ENCODE measurements around the gene HTRA1. TPM values are rescaled to one million over a fixed set of nuclear protein-coding genes. Genes with fewer than 3 reads are reported as not detected.

Gene HTRA1
- total and polyA plus RNA-seq, 2 donors from 2014 or later, result 86.0 to 345 TPM

- no peaks in the 10 kb centered on the region for H3K9me3 ChIP-seq (ENCODE audit: control insufficient read depth in 2 of 3, insufficient read depth in 1 of 3, low read length in 3 of 3)
- FAIRE-seq (no peak), DNase-seq (no peak)
- H3K4me1 ChIP-seq (ENCODE audit: control insufficient read depth in 2 of 3, insufficient read depth in 2 of 3, low read depth in 1 of 3, low read length in 3 of 3), result peaks cover 0 to 2% (median 0%) of the 10 kb centered on the region in 3 donors
- TF ChIP-seq CTCF (IDR thresholded peaks at IDR 0.05; ENCODE audit: borderline replicate concordance, extremely low read depth, insufficient read depth), result no peak
- H3K36me3 ChIP-seq (ENCODE audit: control insufficient read depth in 2 of 3, insufficient read depth in 3 of 3, low read length in 3 of 3), result no peaks in the 10 kb centered on the region
- intact Hi-C loops (cut with DNase I), result no loop called here
- no peaks in the 10 kb centered on the region for H3K27me3 ChIP-seq (ENCODE audit: control insufficient read depth, insufficient read depth, low read length)
- H3K9ac ChIP-seq (ENCODE audit: low read length in 3 of 3), result no peak overlapping the region
- H3K4me3 ChIP-seq (ENCODE audit: low read length in 3 of 3), result no peak overlapping the region
- H3K27ac ChIP-seq (ENCODE audit: low read depth in 2 of 2, low read length in 2 of 2), result no peak overlapping the region
Measured at GRCh38 chr10:122469848-122470247, 8.5 kb downstream of the HTRA1 start.

GRCh38 chr10:122471531-122472177 lies 10.3 kb downstream of the HTRA1 start:
- no peak for FAIRE-seq
- no peak overlapping the region for H3K27ac ChIP-seq (ENCODE audit: low read depth in 2 of 2, low read length in 2 of 2)
- no peak for TF ChIP-seq CTCF (IDR thresholded peaks at IDR 0.05; ENCODE audit: borderline replicate concordance, extremely low read depth, insufficient read depth)

GRCh38 chr10:122473116-122473515 lies 11.8 kb downstream of the HTRA1 start:
- no peak for TF ChIP-seq CTCF (IDR thresholded peaks at IDR 0.05; ENCODE audit: borderline replicate concordance, extremely low read depth, insufficient read depth)
- intact Hi-C loops (cut with DNase I), result no loop called here
- no peaks in the 10 kb centered on the region for H3K9me3 ChIP-seq (ENCODE audit: control insufficient read depth in 2 of 3, insufficient read depth in 1 of 3, low read length in 3 of 3)
- H3K36me3 ChIP-seq (ENCODE audit: control insufficient read depth in 2 of 3, insufficient read depth in 3 of 3, low read length in 3 of 3), result no peaks in the 10 kb centered on the region
- FAIRE-seq (no peak), DNase-seq (no peak)
- H3K27ac ChIP-seq (ENCODE audit: low read depth in 2 of 2, low read length in 2 of 2), result no peak overlapping the region
- H3K4me1 ChIP-seq (ENCODE audit: control insufficient read depth in 2 of 3, insufficient read depth in 2 of 3, low read depth in 1 of 3, low read length in 3 of 3), result peaks cover 0 to 13% (median 4%) of the 10 kb centered on the region in 3 donors
- H3K4me3 ChIP-seq (ENCODE audit: low read length in 3 of 3), result no peak overlapping the region
- H3K27me3 ChIP-seq (ENCODE audit: control insufficient read depth, insufficient read depth, low read length), result no peaks in the 10 kb centered on the region
- no peak overlapping the region for H3K9ac ChIP-seq (ENCODE audit: low read length in 3 of 3)

More at GRCh38 chr10:122471531-122472177, 10.3 kb downstream of the HTRA1 start:
- intact Hi-C loops (cut with DNase I), result no loop called here
- no peaks in the 10 kb centered on the region for H3K9me3 ChIP-seq (ENCODE audit: control insufficient read depth in 2 of 3, insufficient read depth in 1 of 3, low read length in 3 of 3)
- no peak overlapping the region for H3K9ac ChIP-seq (ENCODE audit: low read length in 3 of 3)
- no peaks in the 10 kb centered on the region for H3K36me3 ChIP-seq (ENCODE audit: control insufficient read depth in 2 of 3, insufficient read depth in 3 of 3, low read length in 3 of 3)
- no peaks in the 10 kb centered on the region for H3K27me3 ChIP-seq (ENCODE audit: control insufficient read depth, insufficient read depth, low read length)
- H3K4me1 ChIP-seq (ENCODE audit: control insufficient read depth in 2 of 3, insufficient read depth in 2 of 3, low read depth in 1 of 3, low read length in 3 of 3), result peaks cover 0 to 13% (median 4%) of the 10 kb centered on the region in 3 donors
- no peak for DNase-seq
- H3K4me3 ChIP-seq (ENCODE audit: low read length in 3 of 3), result no peak overlapping the region

All from kidney (tissue), 14 donors.